ENCODE data around the gene KLHL1. TPM values are rescaled to one million over a fixed set of nuclear protein-coding genes. Genes with fewer than 3 reads are reported as not detected.

The KLHL1 gene
- total and polyA plus RNA-seq, 2 donors from 2014 or later: 0.13 TPM; not detected in 1

DNA sequence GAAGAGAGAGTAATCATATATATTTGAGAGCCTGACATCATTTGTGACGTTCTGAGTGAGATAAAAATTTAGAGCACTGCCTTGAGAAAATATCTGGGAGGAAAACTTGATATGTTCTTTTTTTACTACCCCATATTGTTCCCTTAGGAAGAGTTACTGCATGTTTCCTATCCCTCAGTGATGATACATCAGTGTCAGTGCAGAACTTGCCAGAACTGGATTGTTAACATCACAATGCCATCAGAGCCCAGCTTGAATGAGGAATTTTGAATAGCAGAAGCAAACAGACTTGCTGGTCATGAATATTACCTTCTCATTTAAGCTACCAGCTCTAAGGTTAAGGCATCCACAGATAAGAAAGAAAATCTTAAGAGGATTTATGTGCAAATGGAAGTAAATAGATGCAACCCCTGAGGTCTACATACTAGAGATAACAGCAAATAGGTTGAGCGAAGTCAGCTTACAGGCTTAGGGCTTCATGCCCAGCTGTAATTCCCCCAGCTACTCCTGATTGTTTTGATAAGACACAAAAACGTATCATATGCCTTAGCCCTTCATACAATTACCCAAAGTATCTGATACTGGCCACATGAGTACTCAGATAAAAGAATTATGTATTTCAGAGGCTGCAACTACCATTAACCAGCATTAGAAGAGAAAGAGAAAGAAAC is 314.3 kb downstream of the KLHL1 start:
- Histone ChIP-seq H3K9ac (ENCODE audit: low read length in 3 of 3) (no peak overlapping the region), H3K27me3 (ENCODE audit: control insufficient read depth, insufficient read depth, low read length) (no peaks in the 10 kb centered on the region), H3K9me3 (ENCODE audit: control insufficient read depth in 2 of 3, insufficient read depth in 1 of 3, low read length in 3 of 3) (no peaks in the 10 kb centered on the region), H3K4me1 (ENCODE audit: control insufficient read depth in 2 of 3, insufficient read depth in 2 of 3, low read depth in 1 of 3, low read length in 3 of 3) (no peaks in the 10 kb centered on the region), H3K27ac (ENCODE audit: low read depth in 2 of 2, low read length in 2 of 2) (no peak overlapping the region), H3K36me3 (ENCODE audit: control insufficient read depth in 2 of 3, insufficient read depth in 3 of 3, low read length in 3 of 3) (no peaks in the 10 kb centered on the region), H3K4me3 (ENCODE audit: low read length in 3 of 3) (no peak overlapping the region)
- DNase-seq: peak in 2 of 5 donors; percentile 1 to 6
- TF ChIP-seq, protein P1, sequence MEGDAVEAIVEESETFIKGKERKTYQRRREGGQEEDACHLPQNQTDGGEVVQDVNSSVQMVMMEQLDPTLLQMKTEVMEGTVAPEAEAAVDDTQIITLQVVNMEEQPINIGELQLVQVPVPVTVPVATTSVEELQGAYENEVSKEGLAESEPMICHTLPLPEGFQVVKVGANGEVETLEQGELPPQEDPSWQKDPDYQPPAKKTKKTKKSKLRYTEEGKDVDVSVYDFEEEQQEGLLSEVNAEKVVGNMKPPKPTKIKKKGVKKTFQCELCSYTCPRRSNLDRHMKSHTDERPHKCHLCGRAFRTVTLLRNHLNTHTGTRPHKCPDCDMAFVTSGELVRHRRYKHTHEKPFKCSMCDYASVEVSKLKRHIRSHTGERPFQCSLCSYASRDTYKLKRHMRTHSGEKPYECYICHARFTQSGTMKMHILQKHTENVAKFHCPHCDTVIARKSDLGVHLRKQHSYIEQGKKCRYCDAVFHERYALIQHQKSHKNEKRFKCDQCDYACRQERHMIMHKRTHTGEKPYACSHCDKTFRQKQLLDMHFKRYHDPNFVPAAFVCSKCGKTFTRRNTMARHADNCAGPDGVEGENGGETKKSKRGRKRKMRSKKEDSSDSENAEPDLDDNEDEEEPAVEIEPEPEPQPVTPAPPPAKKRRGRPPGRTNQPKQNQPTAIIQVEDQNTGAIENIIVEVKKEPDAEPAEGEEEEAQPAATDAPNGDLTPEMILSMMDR (IDR thresholded peaks at IDR 0.05; ENCODE audit: borderline replicate concordance, extremely low read depth, insufficient read depth): no peak
- FAIRE-seq: no peak
- intact Hi-C loops (cut with DNase I): no loop called here

GRCh38 chr13:69776937-69777336 is 331.3 kb downstream of the KLHL1 start:
- intact Hi-C loops (cut with DNase I): no loop called here
- Histone ChIP-seq H3K9me3 (ENCODE audit: control insufficient read depth in 2 of 3, insufficient read depth in 1 of 3, low read length in 3 of 3) (no peaks in the 10 kb centered on the region), H3K27me3 (ENCODE audit: control insufficient read depth, insufficient read depth, low read length) (no peaks in the 10 kb centered on the region), H3K36me3 (ENCODE audit: control insufficient read depth in 2 of 3, insufficient read depth in 3 of 3, low read length in 3 of 3) (no peaks in the 10 kb centered on the region), H3K4me3 (ENCODE audit: low read length in 3 of 3) (no peak overlapping the region), H3K4me1 (ENCODE audit: control insufficient read depth in 2 of 3, insufficient read depth in 2 of 3, low read depth in 1 of 3, low read length in 3 of 3) (no peaks in the 10 kb centered on the region), H3K27ac (ENCODE audit: low read depth in 2 of 2, low read length in 2 of 2) (no peak overlapping the region), H3K9ac (ENCODE audit: low read length in 3 of 3) (no peak overlapping the region)
- TF ChIP-seq, protein P1 (IDR thresholded peaks at IDR 0.05; ENCODE audit: borderline replicate concordance, extremely low read depth, insufficient read depth): no peak
- no peak for FAIRE-seq
- no peak for DNase-seq

- no peak for DNase-seq
- no peaks in the 10 kb centered on the region for H3K4me1 ChIP-seq (ENCODE audit: control insufficient read depth in 2 of 3, insufficient read depth in 2 of 3, low read depth in 1 of 3, low read length in 3 of 3)
- H3K27ac ChIP-seq (ENCODE audit: low read depth in 2 of 2, low read length in 2 of 2): no peak overlapping the region
- H3K36me3 ChIP-seq (ENCODE audit: control insufficient read depth in 2 of 3, insufficient read depth in 3 of 3, low read length in 3 of 3): no peaks in the 10 kb centered on the region
- no peaks in the 10 kb centered on the region for H3K27me3 ChIP-seq (ENCODE audit: control insufficient read depth, insufficient read depth, low read length)
- FAIRE-seq: no peak
- H3K4me3 ChIP-seq (ENCODE audit: low read length in 3 of 3): no peak overlapping the region
- intact Hi-C loops (cut with DNase I): no loop called here
- TF ChIP-seq, protein P1 (IDR thresholded peaks at IDR 0.05; ENCODE audit: borderline replicate concordance, extremely low read depth, insufficient read depth): no peak
- H3K9me3 ChIP-seq (ENCODE audit: control insufficient read depth in 2 of 3, insufficient read depth in 1 of 3, low read length in 3 of 3): peaks cover 0 to 9% (median 0%) of the 10 kb centered on the region in 3 donors
- H3K9ac ChIP-seq (ENCODE audit: low read length in 3 of 3): no peak overlapping the region
These were observed 338.6 kb downstream of the KLHL1 start for GRCh38 chr13:69769608-69770007.

GRCh38 chr13:69761581-69761980 is 346.7 kb downstream of the KLHL1 start:
- no peaks in the 10 kb centered on the region for H3K9me3 ChIP-seq (ENCODE audit: control insufficient read depth in 2 of 3, insufficient read depth in 1 of 3, low read length in 3 of 3)
- TF ChIP-seq, protein P1 (IDR thresholded peaks at IDR 0.05; ENCODE audit: borderline replicate concordance, extremely low read depth, insufficient read depth): no peak
- no peaks in the 10 kb centered on the region for H3K4me1 ChIP-seq (ENCODE audit: control insufficient read depth in 2 of 3, insufficient read depth in 2 of 3, low read depth in 1 of 3, low read length in 3 of 3)
- H3K36me3 ChIP-seq (ENCODE audit: control insufficient read depth in 2 of 3, insufficient read depth in 3 of 3, low read length in 3 of 3): no peaks in the 10 kb centered on the region
- DNase-seq (no peak), FAIRE-seq (no peak)
- H3K4me3 ChIP-seq (ENCODE audit: low read length in 3 of 3): no peak overlapping the region
- no peak overlapping the region for H3K9ac ChIP-seq (ENCODE audit: low read length in 3 of 3)
- intact Hi-C loops (cut with DNase I): no loop called here
- H3K27ac ChIP-seq (ENCODE audit: low read depth in 2 of 2, low read length in 2 of 2): no peak overlapping the region
- no peaks in the 10 kb centered on the region for H3K27me3 ChIP-seq (ENCODE audit: control insufficient read depth, insufficient read depth, low read length)
